HCT116 (cell line): ENCODE results near the gene PSPC1. TPM values are rescaled to one million over a fixed set of nuclear protein-coding genes. Genes with fewer than 3 reads are reported as not detected.

Experiments
- ATAC-seq: fragments of 200-7000 bp; cut with Tn5 transposase; 2 replicates; pipeline ENCODE4 v1.9.1; 2020; ENCODE audit warnings: mild to moderate bottlenecking, moderate library complexity
- BruUV-seq: library from RNA; stranded (reverse); fragments of 400-500 nt; replicated peaks from 2 replicates; lab custom pipeline; 2021; lab: Mats Ljungman, UMichigan
- CTCF ChIA-PET: fragments of 300-600 bp; sonication (Branson Sonifier 250); formaldehyde crosslinking; loops from one replicate; lab custom pipeline; 2021; ENCODE audit warnings: antibody characterized with exemption; lab: Charles Lee
- POLR2A ChIA-PET: fragments of 300-600, 350-600 bp; sonication (Branson Sonifier 250); formaldehyde crosslinking; loops from one replicate; lab custom pipeline; 2021; ENCODE audit warnings: antibody characterized with exemption; lab: Charles Lee
- RAD21 ChIA-PET, 2 experiments: fragments of 300-600 bp; sonication (Branson Sonifier 250); formaldehyde crosslinking; loops; one replicate each; lab custom pipeline; 2023; ENCODE audit warnings: low total read pairs in 2 of 2; ENCODE audit not compliant: uncharacterized antibody in 2 of 2, unreplicated experiment in 2 of 2, low non-redundant PET in 1 of 2; lab: Charles Lee
- DNase-seq: peaks from one replicate; pipeline ENCODE4 v3.0.0-alpha.2; 2010; ENCODE audit warnings: low read depth, low spot score
- H2AFZ ChIP-seq: fragments of 200-600 bp; shearing (Covaris generic), sonication (generic); 2 replicates; pipeline ENCODE4 v1.6.1; 2017; ENCODE audit warnings: low read depth, mixed run types, mixed read lengths, antibody characterized with exemption, low read length; ENCODE audit not compliant: poor library complexity, severe bottlenecking
- H3K27ac ChIP-seq: 2 replicates; pipeline ENCODE4 v1.5.1; 2012; ENCODE audit warnings: low read depth, low read length
- H3K27me3 ChIP-seq: fragments of 200-600 bp; sonication (generic); 2 replicates; pipeline ENCODE4 v1.6.1; 2016; ENCODE audit warnings: mixed run types, low read length, mixed read lengths; ENCODE audit not compliant: insufficient read depth
- H3K36me3 ChIP-seq, 2 experiments: fragments of 200-500 bp in 1 of 2; fragments of 200-600 bp in 1 of 2; sonication (Bioruptor generic) in 1 of 2; sonication (generic) in 1 of 2; 2 replicates each; pipeline versions ENCODE4 v1.5.1 to v1.6.1; 2014 to 2016; ENCODE audit warnings: low read length in 2 of 2, inconsistent platforms in 1 of 2, mixed read lengths in 1 of 2, mixed run types in 1 of 2; ENCODE audit not compliant: insufficient read depth in 2 of 2, control insufficient read depth in 1 of 2
- H3K4me1 ChIP-seq, 2 experiments: fragments of 200-600 bp in 1 of 2; sonication (generic) in 1 of 2; 2 replicates each; pipeline versions ENCODE4 v1.5.1 to v1.6.1; 2012 to 2017; ENCODE audit warnings: low read length in 2 of 2, inconsistent platforms in 1 of 2, mild to moderate bottlenecking in 1 of 2, mixed read lengths in 1 of 2, mixed run types in 1 of 2, moderate library complexity in 1 of 2; ENCODE audit not compliant: insufficient read depth in 2 of 2, control insufficient read depth in 1 of 2
- H3K4me2 ChIP-seq: fragments of 200-600 bp; sonication (generic); 2 replicates; pipeline ENCODE4 v1.6.1; 2017; ENCODE audit warnings: mixed run types, low read length, mixed read lengths
- H3K4me3 ChIP-seq, 2 experiments: fragments of 200-600 bp in 1 of 2; sonication (generic) in 1 of 2; replicated peaks in 1 of 2; 2 replicates each; pipeline ENCODE4 v1.5.1; 2011 to 2016; ENCODE audit warnings: low read length in 2 of 2, control low read depth in 1 of 2, low read depth in 1 of 2, mild to moderate bottlenecking in 1 of 2, mixed read lengths in 1 of 2, mixed run types in 1 of 2
- H3K79me2 ChIP-seq: fragments of 200-600 bp; sonication (generic); 2 replicates; pipeline ENCODE4 v1.6.1; 2017; ENCODE audit warnings: mild to moderate bottlenecking, mixed run types, low read length, moderate library complexity, mixed read lengths; ENCODE audit not compliant: insufficient read depth
- H3K9ac ChIP-seq: fragments of 200-600 bp; sonication (generic); 2 replicates; pipeline ENCODE4 v1.6.1; 2016; ENCODE audit warnings: low read length, mixed read lengths
- H3K9me2 ChIP-seq: fragments of 200-600 bp; sonication (generic), shearing (Covaris generic); 2 replicates; pipeline ENCODE4 v1.6.1; 2017; ENCODE audit warnings: mixed run types, mild to moderate bottlenecking, moderate library complexity; ENCODE audit not compliant: insufficient read depth
- H3K9me3 ChIP-seq, 2 experiments: fragments of 200-500 bp in 1 of 2; fragments of 200-600 bp in 1 of 2; sonication (Bioruptor generic) in 1 of 2; sonication (generic) in 1 of 2; 2 replicates each; pipeline ENCODE4 v1.6.1; 2014 to 2017; ENCODE audit warnings: low read length in 2 of 2, mixed read lengths in 2 of 2, inconsistent platforms in 1 of 2, low read depth in 1 of 2, mild to moderate bottlenecking in 1 of 2, mixed run types in 1 of 2, moderate library complexity in 1 of 2; ENCODE audit not compliant: control insufficient read depth in 1 of 2, insufficient read depth in 1 of 2
- H4K20me1 ChIP-seq: fragments of 200-600 bp; sonication (generic), shearing (Covaris generic); 2 replicates; pipeline ENCODE4 v1.6.1; 2017; ENCODE audit warnings: mixed run types, mild to moderate bottlenecking, moderate library complexity; ENCODE audit not compliant: insufficient read depth
- ELF1 ChIP-seq: IDR thresholded peaks from 2 replicates; pipeline ENCODE4 v1.6.1; 2012; ENCODE audit warnings: low read depth, borderline replicate concordance
- EZH2 ChIP-seq: fragments of 200-600 bp; sonication (generic); IDR thresholded peaks from 2 replicates; pipeline ENCODE4 v1.6.1; 2017; ENCODE audit warnings: antibody characterized with exemption, mixed run types
- POLR2AphosphoS5 ChIP-seq: IDR thresholded peaks from 2 replicates; pipeline ENCODE4 v1.6.1; 2011; ENCODE audit warnings: mild to moderate bottlenecking, low read depth, low read length, moderate library complexity
- SIN3A ChIP-seq: IDR thresholded peaks from 2 replicates; pipeline ENCODE4 v1.6.1; 2012; ENCODE audit warnings: low read depth
- SRF ChIP-seq: IDR thresholded peaks from 2 replicates; pipeline ENCODE4 v1.6.1; 2012; ENCODE audit warnings: low read depth
- ZNF274 ChIP-seq: fragments of 200-500 bp; sonication (Bioruptor generic); IDR thresholded peaks from 2 replicates; pipeline ENCODE4 v1.6.1; 2014; ENCODE audit warnings: mild to moderate bottlenecking, low read depth, low read length, inconsistent platforms
- intact Hi-C: fragments of 100-400 bp; cut with micrococcal nuclease; formaldehyde crosslinking; loops from 2 replicates; pipeline ENCODE4 v1.10.0; 2022
- total RNA-seq: library from RNA; stranded (reverse); gene quantifications from one replicate; pipeline ENCODE4 v1.2.1, GENCODE V29; 2021; ENCODE audit not compliant: unreplicated experiment

The PSPC1 gene
- total RNA-seq, 1 experiment from 2014 or later, result 57.7 TPM

GRCh38 chr13:19742643-19743042 lies 40.1 kb downstream of the PSPC1 start:
- H3K4me3 ChIP-seq, result no peak overlapping the region
- ChIA-PET POLR2A (no interaction called here), CTCF (no interaction called here), RAD21 (no interaction called here)
- no TSS peak for BruUV-seq
- H2AFZ ChIP-seq, result no peak overlapping the region
- no peak for DNase-seq
- no peaks in the 10 kb centered on the region for H3K9me2 ChIP-seq
- ATAC-seq, result no peak
- no peak for TF ChIP-seq ELF1
- no peak for TF ChIP-seq SRF
- no peak for TF ChIP-seq SIN3A
- TF ChIP-seq ZNF274, result no peak
- no peaks in the 10 kb centered on the region for H3K4me1 ChIP-seq
- peaks cover 8% of the 10 kb centered on the region for H4K20me1 ChIP-seq
- no peak overlapping the region for H3K27ac ChIP-seq
- intact Hi-C loops, result no loop called here
- H3K27me3 ChIP-seq, result no peaks in the 10 kb centered on the region
- no peak overlapping the region for H3K4me2 ChIP-seq
- H3K9ac ChIP-seq, result no peak overlapping the region
- H3K79me2 ChIP-seq, result peaks cover 99% of the 10 kb centered on the region
- peaks cover 17 to 18% of the 10 kb centered on the region in 2 experiments; a peak in 3 of 4 replicates for H3K36me3 ChIP-seq
- no peaks in the 10 kb centered on the region for H3K9me3 ChIP-seq

- POLR2A ChIA-PET, result no interaction called here
- peaks cover 0 to 5% of the 10 kb centered on the region in 2 experiments; a peak in 1 of 4 replicates for H3K4me1 ChIP-seq
- no peak for DNase-seq
- CTCF ChIA-PET, result no interaction called here
- H3K9me3 ChIP-seq, result no peaks in the 10 kb centered on the region
- no peak for ATAC-seq
- H3K9ac ChIP-seq, result no peak overlapping the region
- H3K79me2 ChIP-seq, result peaks cover 97% of the 10 kb centered on the region
- no peaks in the 10 kb centered on the region for H3K9me2 ChIP-seq
- no peak overlapping the region for H3K27ac ChIP-seq
- peaks cover 15 to 24% of the 10 kb centered on the region in 2 experiments for H3K36me3 ChIP-seq
- H3K4me2 ChIP-seq, result no peak overlapping the region
- no peak overlapping the region for H2AFZ ChIP-seq
- H3K27me3 ChIP-seq, result no peaks in the 10 kb centered on the region
- TF ChIP-seq EZH2 (no peak), SIN3A (no peak), POLR2AphosphoS5 (no peak)
- RAD21 ChIA-PET, result no interaction called here
- H4K20me1 ChIP-seq, result peaks cover 8% of the 10 kb centered on the region
- no TSS peak for BruUV-seq
- intact Hi-C loops, result no loop called here
- no peak overlapping the region for H3K4me3 ChIP-seq
These were observed 44.7 kb downstream of the PSPC1 start for GRCh38 chr13:19737844-19738557.
